Measurements from ENCODE around the gene ZNF483. TPM values are rescaled to one million over a fixed set of nuclear protein-coding genes. Genes with fewer than 3 reads are reported as not detected.
A peak's percentile ranks its signal among the peaks of the same experiment; 100 is the strongest.

The ZNF483 gene
- total RNA-seq, 1 donor from 2014 or later: 12.2 TPM

DNA sequence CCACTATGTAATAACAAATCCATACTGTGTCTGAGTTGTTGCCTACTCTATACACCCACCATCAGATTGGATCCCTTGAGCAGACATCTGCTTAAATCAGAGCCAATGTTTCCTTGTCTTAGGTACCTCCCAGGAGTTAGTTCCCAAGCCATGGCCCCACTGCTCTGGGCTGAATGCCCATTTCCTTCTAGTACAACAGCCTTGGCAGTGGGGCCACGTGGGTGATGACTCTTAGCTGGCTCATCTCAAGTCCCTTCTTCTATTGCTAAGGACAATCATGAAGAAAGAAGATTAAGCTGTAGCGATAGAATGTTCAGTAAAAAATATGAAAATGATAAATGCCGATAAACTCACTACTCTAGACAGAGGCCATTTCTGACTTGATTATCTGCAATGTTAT, 57.9 kb downstream of the ZNF483 start:
- Mint-ChIP-seq H3K27me3 (ENCODE audit: low read depth) (no peaks in the 10 kb centered on the region), H3K4me1 (no peaks in the 10 kb centered on the region), H3K36me3 (peaks cover 31% of the 10 kb centered on the region), H3K27ac (no peak overlapping the region), H3K4me3 (no peak overlapping the region), H3K9me3 (no peaks in the 10 kb centered on the region)
- no peak for DNase-seq (ENCODE audit: low spot score in 2 of 2, unreplicated experiment in 2 of 2)
- TF ChIP-seq, protein P1, sequence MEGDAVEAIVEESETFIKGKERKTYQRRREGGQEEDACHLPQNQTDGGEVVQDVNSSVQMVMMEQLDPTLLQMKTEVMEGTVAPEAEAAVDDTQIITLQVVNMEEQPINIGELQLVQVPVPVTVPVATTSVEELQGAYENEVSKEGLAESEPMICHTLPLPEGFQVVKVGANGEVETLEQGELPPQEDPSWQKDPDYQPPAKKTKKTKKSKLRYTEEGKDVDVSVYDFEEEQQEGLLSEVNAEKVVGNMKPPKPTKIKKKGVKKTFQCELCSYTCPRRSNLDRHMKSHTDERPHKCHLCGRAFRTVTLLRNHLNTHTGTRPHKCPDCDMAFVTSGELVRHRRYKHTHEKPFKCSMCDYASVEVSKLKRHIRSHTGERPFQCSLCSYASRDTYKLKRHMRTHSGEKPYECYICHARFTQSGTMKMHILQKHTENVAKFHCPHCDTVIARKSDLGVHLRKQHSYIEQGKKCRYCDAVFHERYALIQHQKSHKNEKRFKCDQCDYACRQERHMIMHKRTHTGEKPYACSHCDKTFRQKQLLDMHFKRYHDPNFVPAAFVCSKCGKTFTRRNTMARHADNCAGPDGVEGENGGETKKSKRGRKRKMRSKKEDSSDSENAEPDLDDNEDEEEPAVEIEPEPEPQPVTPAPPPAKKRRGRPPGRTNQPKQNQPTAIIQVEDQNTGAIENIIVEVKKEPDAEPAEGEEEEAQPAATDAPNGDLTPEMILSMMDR (IDR thresholded peaks at IDR 0.05; ENCODE audit: unreplicated experiment): no peak

DNA sequence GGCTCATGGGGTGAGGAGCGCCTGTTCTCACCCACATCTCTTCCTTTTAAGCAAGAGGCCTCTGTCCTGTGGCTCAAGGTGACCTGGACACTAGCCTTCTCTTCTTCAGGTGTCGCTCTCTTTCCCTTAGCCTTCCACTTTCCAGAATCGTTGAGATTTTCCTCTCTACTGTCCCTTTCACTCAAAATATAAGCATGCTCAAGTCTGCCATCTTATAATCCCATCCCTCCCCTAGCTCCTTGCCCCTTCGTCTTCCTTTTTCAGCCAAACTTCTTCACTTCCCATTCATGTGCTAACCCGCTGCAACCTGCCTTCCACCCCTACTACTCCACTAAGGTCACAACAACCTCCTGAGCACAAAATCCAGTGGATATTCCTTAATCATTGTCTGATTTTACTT, 61.4 kb downstream of the ZNF483 start:
- Mint-ChIP-seq H3K36me3 (peaks cover 19% of the 10 kb centered on the region), H3K27me3 (ENCODE audit: low read depth) (no peaks in the 10 kb centered on the region), H3K9me3 (no peaks in the 10 kb centered on the region), H3K4me1 (no peaks in the 10 kb centered on the region), H3K27ac (no peak overlapping the region), H3K4me3 (no peak overlapping the region)
- no peak for DNase-seq (ENCODE audit: low spot score in 2 of 2, unreplicated experiment in 2 of 2)
- TF ChIP-seq, protein P1 (IDR thresholded peaks at IDR 0.05; ENCODE audit: unreplicated experiment): no peak

- no peak overlapping the region for H3K4me3 Mint-ChIP-seq
- H3K36me3 Mint-ChIP-seq: peaks cover 24% of the 10 kb centered on the region
- TF ChIP-seq, protein P1 (IDR thresholded peaks at IDR 0.05; ENCODE audit: unreplicated experiment): no peak
- no peaks in the 10 kb centered on the region for H3K9me3 Mint-ChIP-seq
- no peaks in the 10 kb centered on the region for H3K27me3 Mint-ChIP-seq (ENCODE audit: low read depth)
- no peak overlapping the region for H3K27ac Mint-ChIP-seq
- DNase-seq (ENCODE audit: low spot score in 2 of 2, unreplicated experiment in 2 of 2): no peak
- no peaks in the 10 kb centered on the region for H3K4me1 Mint-ChIP-seq
Measured at GRCh38 chr9:111588846-111589245, 63.9 kb downstream of the ZNF483 start.

GRCh38 chr9:111597852-111598732, 73.1 kb downstream of the ZNF483 start:
- H3K4me3 Mint-ChIP-seq: peak overlapping the region; percentile 96
- peaks cover 13% of the 10 kb centered on the region for H3K4me1 Mint-ChIP-seq
- peak overlapping the region; percentile 85 for H3K27ac Mint-ChIP-seq
- peak; percentile 40 to 72 for DNase-seq (ENCODE audit: low spot score in 2 of 2, unreplicated experiment in 2 of 2)
- TF ChIP-seq, protein P1 (IDR thresholded peaks at IDR 0.05; ENCODE audit: unreplicated experiment): peak; percentile 63
- H3K9me3 Mint-ChIP-seq: no peaks in the 10 kb centered on the region
- no peaks in the 10 kb centered on the region for H3K27me3 Mint-ChIP-seq (ENCODE audit: low read depth)
- peaks cover 10% of the 10 kb centered on the region for H3K36me3 Mint-ChIP-seq

DNA sequence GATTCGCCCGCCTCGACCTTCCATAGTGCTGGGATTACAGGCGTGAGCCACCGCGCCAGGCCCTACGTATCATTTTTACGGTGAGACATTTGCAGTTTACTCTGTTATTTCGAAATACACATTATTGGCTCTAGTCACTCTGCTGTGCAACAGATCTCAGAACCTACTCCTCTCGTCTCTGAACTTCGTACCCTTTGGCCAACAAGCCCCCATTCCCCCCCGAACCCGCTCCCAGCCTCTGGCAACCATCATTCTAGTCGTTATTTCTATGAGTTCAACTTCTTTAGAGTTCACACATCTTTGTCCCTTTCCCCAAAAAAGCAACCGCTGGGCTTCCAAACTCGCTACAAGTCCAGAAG, 73.7 kb downstream of the ZNF483 start:
- H3K9me3 Mint-ChIP-seq: no peaks in the 10 kb centered on the region
- peak overlapping the region; percentile 85 for H3K27ac Mint-ChIP-seq
- H3K4me3 Mint-ChIP-seq: peak overlapping the region; percentile 96
- TF ChIP-seq, protein P1 (IDR thresholded peaks at IDR 0.05; ENCODE audit: unreplicated experiment): no peak
- H3K27me3 Mint-ChIP-seq (ENCODE audit: low read depth): no peaks in the 10 kb centered on the region
- peaks cover 13% of the 10 kb centered on the region for H3K4me1 Mint-ChIP-seq
- H3K36me3 Mint-ChIP-seq: peaks cover 10% of the 10 kb centered on the region
- DNase-seq (ENCODE audit: low spot score in 2 of 2, unreplicated experiment in 2 of 2): peak in 1 of 2 experiments; percentile 44

All from mesothelial cell of epicardium (in vitro differentiated cells).